Measurements from ENCODE around the gene TSPAN14.

TSPAN14 gene

DNA sequence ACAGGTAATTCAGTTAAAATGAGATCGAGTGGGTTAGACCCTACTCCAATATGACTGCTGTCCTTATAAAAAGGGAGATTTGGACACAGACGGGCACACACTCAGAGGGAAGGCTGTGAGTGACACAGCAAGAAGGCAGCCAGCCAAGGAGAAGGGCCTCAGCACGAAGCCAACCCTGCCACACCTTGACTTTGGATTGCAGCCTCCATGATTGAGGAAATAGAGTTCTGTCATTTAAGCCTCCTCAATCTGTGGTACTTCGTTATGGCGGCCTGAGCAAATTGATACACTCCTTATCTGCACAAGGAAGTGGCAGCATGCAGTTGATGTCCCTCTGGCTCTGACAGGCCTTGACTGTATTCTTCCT lies 127.3 kb downstream of the TSPAN14 start:
- no peak overlapping the region for H3K4me3 Mint-ChIP-seq
- no peak for DNase-seq
- H3K9me3 Mint-ChIP-seq = peaks cover 6% of the 10 kb centered on the region
- H3K27ac Mint-ChIP-seq = no peak overlapping the region
- peaks cover 2% of the 10 kb centered on the region for H3K27me3 Mint-ChIP-seq (ENCODE audit: low read depth, poor library complexity)
- peaks cover under 1% of the 10 kb centered on the region for H3K36me3 Mint-ChIP-seq (ENCODE audit: low read depth)
- TF ChIP-seq, protein P1, sequence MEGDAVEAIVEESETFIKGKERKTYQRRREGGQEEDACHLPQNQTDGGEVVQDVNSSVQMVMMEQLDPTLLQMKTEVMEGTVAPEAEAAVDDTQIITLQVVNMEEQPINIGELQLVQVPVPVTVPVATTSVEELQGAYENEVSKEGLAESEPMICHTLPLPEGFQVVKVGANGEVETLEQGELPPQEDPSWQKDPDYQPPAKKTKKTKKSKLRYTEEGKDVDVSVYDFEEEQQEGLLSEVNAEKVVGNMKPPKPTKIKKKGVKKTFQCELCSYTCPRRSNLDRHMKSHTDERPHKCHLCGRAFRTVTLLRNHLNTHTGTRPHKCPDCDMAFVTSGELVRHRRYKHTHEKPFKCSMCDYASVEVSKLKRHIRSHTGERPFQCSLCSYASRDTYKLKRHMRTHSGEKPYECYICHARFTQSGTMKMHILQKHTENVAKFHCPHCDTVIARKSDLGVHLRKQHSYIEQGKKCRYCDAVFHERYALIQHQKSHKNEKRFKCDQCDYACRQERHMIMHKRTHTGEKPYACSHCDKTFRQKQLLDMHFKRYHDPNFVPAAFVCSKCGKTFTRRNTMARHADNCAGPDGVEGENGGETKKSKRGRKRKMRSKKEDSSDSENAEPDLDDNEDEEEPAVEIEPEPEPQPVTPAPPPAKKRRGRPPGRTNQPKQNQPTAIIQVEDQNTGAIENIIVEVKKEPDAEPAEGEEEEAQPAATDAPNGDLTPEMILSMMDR (IDR thresholded peaks at IDR 0.05) = no peak
- peaks cover 33% of the 10 kb centered on the region for H3K4me1 Mint-ChIP-seq

DNA sequence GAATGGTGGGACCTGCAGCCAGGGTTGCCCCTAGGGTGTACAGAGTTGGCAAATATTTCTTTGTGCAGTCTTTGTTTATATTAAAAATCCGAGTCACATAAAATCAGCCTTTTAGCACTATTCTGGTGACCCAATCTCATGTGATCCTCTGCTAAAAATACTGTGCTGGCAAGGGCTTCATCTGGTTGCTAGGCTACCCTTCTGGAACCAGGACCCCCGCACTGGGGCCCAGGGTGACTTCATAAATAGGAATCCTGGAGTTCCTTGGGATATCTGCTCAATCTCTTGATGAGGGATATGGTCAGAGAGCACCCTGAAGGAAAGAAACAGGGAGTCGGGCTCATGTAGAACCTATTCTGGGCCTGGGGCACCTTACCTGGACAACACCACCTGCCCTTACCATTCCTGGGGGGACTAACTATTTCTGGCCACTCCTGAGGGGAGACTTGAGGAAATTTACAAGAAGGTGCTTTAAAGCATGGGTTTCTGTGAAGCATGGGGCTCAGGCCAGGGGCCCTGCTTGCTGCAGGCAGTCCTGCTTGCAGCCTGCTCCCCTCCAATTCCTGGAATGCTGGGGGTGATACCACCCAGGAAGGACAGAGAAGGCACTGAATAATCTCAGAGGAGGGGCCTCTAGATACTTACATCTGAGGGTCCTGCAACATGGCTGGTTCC lies 128.3 kb downstream of the TSPAN14 start:
- TF ChIP-seq, protein P1 (IDR thresholded peaks at IDR 0.05) = no peak
- Mint-ChIP-seq H3K9me3 (peaks cover 9% of the 10 kb centered on the region), H3K27me3 (ENCODE audit: low read depth, poor library complexity) (peaks cover 2% of the 10 kb centered on the region), H3K36me3 (ENCODE audit: low read depth) (peaks cover 6% of the 10 kb centered on the region), H3K4me1 (peaks cover 36% of the 10 kb centered on the region), H3K27ac (no peak overlapping the region), H3K4me3 (no peak overlapping the region)
- no peak for DNase-seq

Data from nephron progenitor cell (in vitro differentiated cells).